H1 (cell line): ENCODE results near the gene MAGED2. TPM values are rescaled to one million over a fixed set of nuclear protein-coding genes. Genes with fewer than 3 reads are reported as not detected.

Experiments used
- CTCF ChIA-PET: fragments of 300-600 bp; sonication (Branson Sonifier 250); formaldehyde crosslinking; loops from one replicate; lab custom pipeline; 2021; ENCODE audit not compliant: partially characterized antibody; lab: Charles Lee
- POLR2A ChIA-PET: fragments of 300-600 bp; sonication (Branson Sonifier 250); formaldehyde crosslinking; loops from one replicate; lab custom pipeline; 2021; ENCODE audit warnings: inconsistent platforms; ENCODE audit not compliant: partially characterized antibody; lab: Charles Lee
- DNase-seq, 2 experiments: peaks; one replicate each; pipeline versions ENCODE4 v3.0.0 to v3.0.0-alpha.2; 2010 to 2022; ENCODE audit warnings: low spot score in 2 of 2, low read depth in 1 of 2, mixed read lengths in 1 of 2
- FAIRE-seq: peaks from 2 replicates; lab custom pipeline; 2011; peaks lifted over from hg19 to GRCh38; lab: Jason Lieb, UNC
- H2AFZ ChIP-seq: 2 replicates; pipeline ENCODE4 v1.8.1; 2012; ENCODE audit warnings: low read length, inconsistent platforms
- H2AK5ac ChIP-seq: 2 replicates; pipeline ENCODE4 v1.6.1; 2013; ENCODE audit warnings: low read depth, low read length
- H2BK120ac ChIP-seq: replicated peaks from 2 replicates; pipeline ENCODE3; 2013; ENCODE audit warnings: low read depth, low read length, inconsistent platforms
- H2BK12ac ChIP-seq: 2 replicates; pipeline ENCODE4 v1.6.1; 2013; ENCODE audit warnings: low read depth, low read length
- H2BK15ac ChIP-seq: 2 replicates; pipeline ENCODE4 v1.6.1; 2013; ENCODE audit warnings: low read length
- H2BK20ac ChIP-seq: 2 replicates; pipeline ENCODE4 v1.6.1; 2013; ENCODE audit warnings: low read length
- H2BK5ac ChIP-seq: 2 replicates; pipeline ENCODE4 v1.6.1; 2013; ENCODE audit warnings: low read depth, low read length
- H3K14ac ChIP-seq: 2 replicates; pipeline ENCODE4 v1.6.1; 2013; ENCODE audit warnings: inconsistent platforms; ENCODE audit not compliant: insufficient read length
- H3K18ac ChIP-seq: 2 replicates; pipeline ENCODE4 v1.6.1; 2013; ENCODE audit warnings: low read length; ENCODE audit errors: extremely low read depth
- H3K23ac ChIP-seq: 2 replicates; pipeline ENCODE4 v1.6.1; 2013; ENCODE audit warnings: inconsistent platforms; ENCODE audit not compliant: insufficient read length
- H3K23me2 ChIP-seq: 2 replicates; pipeline ENCODE4 v1.6.1; 2013; ENCODE audit warnings: low read depth, low read length
- H3K27ac ChIP-seq: 2 replicates; pipeline ENCODE4 v1.6.1; 2011; ENCODE audit warnings: low read depth, low read length, inconsistent platforms
- H3K27me3 ChIP-seq, 4 experiments: replicated peaks in 1 of 4; 1 replicate in 1 of 4; 2 replicates in 3 of 4; pipeline versions ENCODE4 v1.6.1 to v1.8.1; 2011 to 2013; ENCODE audit warnings: low read length in 3 of 4, mild to moderate bottlenecking in 3 of 4, inconsistent platforms in 2 of 4, mixed read lengths in 2 of 4, moderate library complexity in 1 of 4; ENCODE audit not compliant: control insufficient read depth in 3 of 4, insufficient read depth in 3 of 4; ENCODE audit errors: extremely low read depth in 1 of 4
- H3K36me3 ChIP-seq, 4 experiments: 2 replicates each; pipeline versions ENCODE4 v1.6.1 to v1.8.1; 2011 to 2013; ENCODE audit warnings: mild to moderate bottlenecking in 4 of 4, low read length in 3 of 4, moderate library complexity in 2 of 4, control low read depth in 1 of 4, inconsistent platforms in 1 of 4; ENCODE audit not compliant: insufficient read depth in 4 of 4, control insufficient read depth in 2 of 4
- H3K4ac ChIP-seq: replicated peaks from 2 replicates; pipeline ENCODE3; 2013; ENCODE audit warnings: low read length, low read depth, mixed read lengths, inconsistent platforms; ENCODE audit not compliant: insufficient read length
- H3K4me1 ChIP-seq, 4 experiments: replicated peaks in 1 of 4; 1 replicate in 1 of 4; 2 replicates in 3 of 4; pipeline versions ENCODE4 v1.6.1 to v1.8.1; 2011 to 2013; ENCODE audit warnings: low read length in 3 of 4, inconsistent platforms in 2 of 4, mixed read lengths in 1 of 4; ENCODE audit not compliant: insufficient read depth in 4 of 4, control insufficient read depth in 3 of 4
- H3K4me2 ChIP-seq, 2 experiments: 2 replicates each; pipeline versions ENCODE4 v1.6.1 to v1.8.1; 2011 to 2013; ENCODE audit warnings: low read depth in 2 of 2, low read length in 2 of 2, control low read depth in 1 of 2, inconsistent platforms in 1 of 2, mild to moderate bottlenecking in 1 of 2; ENCODE audit not compliant: insufficient read depth in 1 of 2
- H3K4me3 ChIP-seq, 4 experiments: fragments of 200-600, 300-600 bp in 1 of 4; sonication (generic), shearing (Covaris generic), sonication (Bioruptor Twin) in 1 of 4; 2 replicates each; pipeline versions ENCODE4 v1.5.1 to v1.8.1; 2011 to 2016; ENCODE audit warnings: low read length in 4 of 4, low read depth in 3 of 4, control low read depth in 2 of 4, inconsistent platforms in 2 of 4, mild to moderate bottlenecking in 2 of 4, mixed read lengths in 1 of 4, moderate library complexity in 1 of 4; ENCODE audit not compliant: insufficient read depth in 2 of 4; ENCODE audit errors: extremely low read depth in 1 of 4
- H3K56ac ChIP-seq: replicated peaks from 2 replicates; pipeline ENCODE3; 2013; ENCODE audit warnings: low read depth, mild to moderate bottlenecking, mixed read lengths, low read length, inconsistent platforms; ENCODE audit not compliant: insufficient read length
- H3K79me1 ChIP-seq: 2 replicates; pipeline ENCODE4 v1.6.1; 2013; ENCODE audit warnings: low read depth, low read length, control low read depth
- H3K79me2 ChIP-seq, 2 experiments: 2 replicates each; pipeline versions ENCODE4 v1.6.1 to v1.8.1; 2012 to 2013; ENCODE audit warnings: low read length in 2 of 2, mild to moderate bottlenecking in 2 of 2, inconsistent platforms in 1 of 2; ENCODE audit not compliant: insufficient read depth in 2 of 2, control insufficient read depth in 1 of 2
- H3K9ac ChIP-seq, 4 experiments: replicated peaks in 1 of 4; 1 replicate in 1 of 4; 2 replicates in 3 of 4; pipeline versions ENCODE4 v1.6.1 to v1.8.1; 2011 to 2013; ENCODE audit warnings: low read depth in 3 of 4, low read length in 3 of 4, control low read depth in 2 of 4, mild to moderate bottlenecking in 2 of 4, moderate library complexity in 2 of 4, inconsistent platforms in 1 of 4; ENCODE audit errors: extremely low read depth in 1 of 4
- H3K9me3 ChIP-seq, 2 experiments: 2 replicates each; pipeline versions ENCODE4 v1.6.1 to v1.8.1; 2012 to 2013; ENCODE audit warnings: mild to moderate bottlenecking in 2 of 2, moderate library complexity in 2 of 2, control low read depth in 1 of 2, inconsistent platforms in 1 of 2, low read depth in 1 of 2, low read length in 1 of 2, mixed read lengths in 1 of 2; ENCODE audit not compliant: insufficient read depth in 2 of 2
- H4K20me1 ChIP-seq, 2 experiments: replicated peaks in 1 of 2; 2 replicates each; pipeline versions ENCODE3 to v1.8.1; 2011 to 2013; ENCODE audit warnings: inconsistent platforms in 2 of 2, low read length in 2 of 2, mild to moderate bottlenecking in 1 of 2; ENCODE audit not compliant: insufficient read depth in 2 of 2, control insufficient read depth in 1 of 2
- H4K5ac ChIP-seq: 2 replicates; pipeline ENCODE4 v1.6.1; 2013; ENCODE audit warnings: low read length, low read depth, mixed read lengths, inconsistent platforms; ENCODE audit not compliant: insufficient read length
- H4K8ac ChIP-seq: 2 replicates; pipeline ENCODE4 v1.8.0; 2013; ENCODE audit warnings: mild to moderate bottlenecking, moderate library complexity, low read length, inconsistent platforms; ENCODE audit not compliant: insufficient read depth; ENCODE audit errors: extremely low read depth
- H4K91ac ChIP-seq: replicated peaks from 2 replicates; pipeline ENCODE3; 2013; ENCODE audit warnings: low read length, mixed read lengths, inconsistent platforms; ENCODE audit not compliant: insufficient read length
- CTBP2 ChIP-seq: IDR thresholded peaks from 2 replicates; pipeline ENCODE4 v1.7.0; 2011; ENCODE audit warnings: borderline replicate concordance, mild to moderate bottlenecking, moderate library complexity, mixed read lengths, low read length; ENCODE audit not compliant: insufficient read depth, insufficient read length
- RAD21 ChIP-seq, 2 experiments: IDR thresholded peaks in 1 of 2; conservative IDR thresholded peaks in 1 of 2; 2 replicates each; pipeline ENCODE4 v1.6.1; 2011; ENCODE audit warnings: low read depth in 2 of 2, low read length in 2 of 2, improper control_type of control experiment in 1 of 2, inconsistent platforms in 1 of 2, mild to moderate bottlenecking in 1 of 2, moderate library complexity in 1 of 2
- WGBS, 2 experiments: shearing (Covaris generic) in 1 of 2; methylation state at CpG; one replicate each; pipeline versions ENCODE4 v1.1.6 to v1.1.7; 2013 to 2015; ENCODE audit warnings: low lambda C conversion rate in 2 of 2, mixed read lengths in 2 of 2, inconsistent platforms in 1 of 2, low coverage in 1 of 2, missing lambda C conversion rate in 1 of 2; ENCODE audit not compliant: insufficient replicate concordance in 2 of 2, insufficient coverage in 1 of 2, insufficient read length in 1 of 2; ENCODE audit errors: extremely low coverage in 1 of 2, missing lambda C conversion rate in 1 of 2; 5-methylcytosine and 5-hydroxymethylcytosine counted together
- polyA plus RNA-seq, 7 experiments: library from polyadenylated mRNA; depleted of rRNA in 3 of 7; stranded (reverse) in 5 of 7; unstranded in 2 of 7; fragments of >200 nt in 5 of 7; fragments of 200-250 nt in 2 of 7; gene quantifications; 1 replicate in 5 of 7; 2 replicates in 1 of 7; 4 replicates in 1 of 7; pipeline versions ENCODE4 v1.2.1 to v1.2.3, GENCODE V29; 2011 to 2013; ENCODE audit warnings: missing spikeins in 2 of 7, mixed read lengths in 2 of 7
- total RNA-seq: library from RNA; stranded (reverse); fragmentation: NEBNext Ultra II Directional; extraction: Animal tissue kit (Norgen Biotek cat#: 25700); gene quantifications from 2 replicates; pipeline ENCODE4 v1.2.1, GENCODE V29; 2021

MAGED2 gene
- total and polyA plus RNA-seq, 2 of the 8 experiments (the other 6 are each of a cell fraction or from before 2014, with no cell fraction given) = 83.3 to 120 TPM

GRCh38 chrX:54758114-54759055 lies 49.2 kb upstream of the MAGED2 start:
- DNase-seq = no peak
- Histone ChIP-seq H3K79me2 (no peaks in the 10 kb centered on the region), H3K14ac (no peak overlapping the region), H3K18ac (no peak overlapping the region), H2BK20ac (no peak overlapping the region), H2BK5ac (no peak overlapping the region), H2BK120ac (no peak overlapping the region), H4K5ac (no peak overlapping the region), H3K23me2 (no peaks in the 10 kb centered on the region), H2AK5ac (no peak overlapping the region), H3K4me3 (no peak overlapping the region), H4K91ac (no peak overlapping the region), H4K20me1 (no peaks in the 10 kb centered on the region), H3K4me2 (no peak overlapping the region)
- no peak for FAIRE-seq
- WGBS, 2 experiments = 93% methylated on average over 15 of the region's 21 CpGs; no CpG with 5 or more reads in 1 of the 2 experiments
- TF ChIP-seq RAD21 (IDR thresholded peaks at IDR 0.05 in 1 of 2, conservative IDR thresholded peaks at IDR 0.05 in 1 of 2; ENCODE audit: low read depth in 2 of 2, low read length in 2 of 2) (0 out of 4 replicates have a peak, but pooled peaks of 1 of the 2 experiments have one; percentile 5), CTBP2 (no peak)
- TF ChIP-seq, all 59 proteins: peak for 1
- Histone ChIP-seq H3K27me3 (no peaks in the 10 kb centered on the region), H3K27ac (no peak overlapping the region), H3K56ac (no peak overlapping the region), H3K9me3 (no peaks in the 10 kb centered on the region), H3K79me1 (no peaks in the 10 kb centered on the region), H3K9ac (no peak overlapping the region), H2BK15ac (no peak overlapping the region), H3K36me3 (no peaks in the 10 kb centered on the region), H2BK12ac (no peak overlapping the region), H3K23ac (no peak overlapping the region), H4K8ac (no peak overlapping the region), H3K4me1 (peaks cover 0 to 3% (median 0%) of the 10 kb centered on the region in 4 experiments; a peak in 1 of 7 replicates), H3K4ac (no peak overlapping the region), H2AFZ (no peak overlapping the region)
- ChIA-PET CTCF (interaction anchor here (1.3 kb wide), 1 partner anchor 28 kb away, joined by 3 read pairs; no protein-coding TSS in a partner anchor), POLR2A (no interaction called here)
